WTC11 (cell line): ENCODE data around the gene AGAP1.

Source experiments
- CTCF ChIP-seq: fragments of 200-600 bp; IDR thresholded peaks from 2 replicates; pipeline ENCODE4 v1.8.0; 2022; ENCODE audit warnings: antibody characterized with exemption
- ETV6 ChIP-seq: sonication (generic); formaldehyde crosslinking; IDR thresholded peaks from 2 replicates; pipeline ENCODE4 v1.8.1; 2022; ENCODE audit warnings: mild to moderate bottlenecking, missing genetic modification reagents
- NR3C1 ChIP-seq: sonication (generic); formaldehyde crosslinking; conservative IDR thresholded peaks from 2 replicates; pipeline ENCODE4 v1.8.1; 2023; ENCODE audit warnings: low read depth, mild to moderate bottlenecking, missing genetic modification reagents
- ZNF423 ChIP-seq: fragments of 250-450 bp; sonication (Bioruptor Pico); IDR thresholded peaks from 2 replicates; pipeline ENCODE4 v2.1.2; 2022; ENCODE audit warnings: mild to moderate bottlenecking, moderate library complexity

- TF ChIP-seq CTCF (no peak), ETV6 (CRISPR knock-in tag) (no peak), ZNF423 (CRISPR knock-in tag) (no peak), NR3C1 (CRISPR knock-in tag) (no peak)
Measured at GRCh38 chr2:236157366-236157765, 663.5 kb downstream of the AGAP1 start.
